GM21619 (cell line): ENCODE measurements around the gene ING3.
A peak's percentile ranks its signal among the peaks of the same experiment; 100 is the strongest.

Source experiments
- ATAC-seq: cut with Tn5 transposase; IDR thresholded peaks from one replicate; pipeline ENCODE4 v1.9.1; 2021; ENCODE audit not compliant: unreplicated experiment

The ING3 gene

GRCh38 chr7:120950539-120951308 is at the start of gene ING3:
Gene ING3, plus strand, starts transcription at chr7:120950777. Its CDS starts 120 bp downstream, at chr7:120950897.
- peak; percentile 95 for ATAC-seq

GRCh38 chr7:120915314-120916105 is 35.1 kb upstream of the ING3 start:
- ATAC-seq, result no peak

GRCh38 chr7:120916121-120916520 is 34.5 kb upstream of the ING3 start:
- ATAC-seq, result no peak

GRCh38 chr7:120916538-120916937 is 34.0 kb upstream of the ING3 start:
- ATAC-seq, result no peak

- no peak for ATAC-seq
Observed at GRCh38 chr7:120919466-120919865, 31.1 kb upstream of the ING3 start.

GRCh38 chr7:120920034-120920433 is 30.5 kb upstream of the ING3 start:
- no peak for ATAC-seq

GRCh38 chr7:120920591-120921274 is 29.8 kb upstream of the ING3 start:
- ATAC-seq, result no peak

- ATAC-seq, result no peak
Observed at GRCh38 chr7:120924837-120925236, 25.7 kb upstream of the ING3 start.

- no peak for ATAC-seq
Observed at GRCh38 chr7:120925392-120925791, 25.2 kb upstream of the ING3 start.

GRCh38 chr7:120926943-120927346 is 23.6 kb upstream of the ING3 start:
- ATAC-seq, result no peak

- peak; percentile 68 for ATAC-seq
Observed at GRCh38 chr7:120927454-120928103, 23.0 kb upstream of the ING3 start.

- ATAC-seq, result no peak
Observed at GRCh38 chr7:120931243-120931642, 19.3 kb upstream of the ING3 start.

- ATAC-seq, result no peak
Observed at GRCh38 chr7:120933475-120933874, 17.1 kb upstream of the ING3 start.

GRCh38 chr7:120939345-120939744 is 11.2 kb upstream of the ING3 start:
- no peak for ATAC-seq

- peak; percentile 59 for ATAC-seq
Observed at GRCh38 chr7:120941064-120941463, 9.5 kb upstream of the ING3 start.

GRCh38 chr7:120941856-120942255 is 8.7 kb upstream of the ING3 start:
- ATAC-seq, result no peak

- no peak for ATAC-seq
Observed at GRCh38 chr7:120942861-120943260, 7.7 kb upstream of the ING3 start.

GRCh38 chr7:120944826-120945562 is 5.6 kb upstream of the ING3 start:
- no peak for ATAC-seq

GRCh38 chr7:120947980-120948379 is 2.6 kb upstream of the ING3 start:
- no peak for ATAC-seq

GRCh38 chr7:120949393-120949911 is 1.1 kb upstream of the ING3 start:
- ATAC-seq, result no peak
